Measurements from ENCODE around the gene ADGRD1.

DNA sequence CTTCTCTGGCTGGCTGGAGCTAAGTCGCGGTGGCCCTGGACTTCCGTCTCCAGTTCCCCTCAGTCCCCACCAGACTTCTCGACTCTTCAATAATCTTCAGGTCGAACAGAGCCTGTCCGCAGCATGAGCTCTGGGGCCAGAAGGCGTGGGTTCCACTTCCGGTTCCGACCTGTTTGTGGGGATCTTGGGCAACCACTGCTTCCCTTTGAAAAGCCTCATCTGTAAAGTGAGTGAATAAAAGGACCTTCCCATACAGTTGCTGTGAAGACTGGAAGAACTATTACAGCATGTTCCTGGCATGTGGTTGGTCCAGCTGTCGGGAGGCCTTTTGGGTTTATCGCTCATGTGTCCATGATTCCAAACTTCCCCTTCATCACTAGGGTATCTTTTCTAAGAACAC, 19.4 kb downstream of the ADGRD1 start:
- TF ChIP-seq, protein P1, sequence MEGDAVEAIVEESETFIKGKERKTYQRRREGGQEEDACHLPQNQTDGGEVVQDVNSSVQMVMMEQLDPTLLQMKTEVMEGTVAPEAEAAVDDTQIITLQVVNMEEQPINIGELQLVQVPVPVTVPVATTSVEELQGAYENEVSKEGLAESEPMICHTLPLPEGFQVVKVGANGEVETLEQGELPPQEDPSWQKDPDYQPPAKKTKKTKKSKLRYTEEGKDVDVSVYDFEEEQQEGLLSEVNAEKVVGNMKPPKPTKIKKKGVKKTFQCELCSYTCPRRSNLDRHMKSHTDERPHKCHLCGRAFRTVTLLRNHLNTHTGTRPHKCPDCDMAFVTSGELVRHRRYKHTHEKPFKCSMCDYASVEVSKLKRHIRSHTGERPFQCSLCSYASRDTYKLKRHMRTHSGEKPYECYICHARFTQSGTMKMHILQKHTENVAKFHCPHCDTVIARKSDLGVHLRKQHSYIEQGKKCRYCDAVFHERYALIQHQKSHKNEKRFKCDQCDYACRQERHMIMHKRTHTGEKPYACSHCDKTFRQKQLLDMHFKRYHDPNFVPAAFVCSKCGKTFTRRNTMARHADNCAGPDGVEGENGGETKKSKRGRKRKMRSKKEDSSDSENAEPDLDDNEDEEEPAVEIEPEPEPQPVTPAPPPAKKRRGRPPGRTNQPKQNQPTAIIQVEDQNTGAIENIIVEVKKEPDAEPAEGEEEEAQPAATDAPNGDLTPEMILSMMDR (IDR thresholded peaks at IDR 0.05): no peak
- TF ChIP-seq POLR2A (IDR thresholded peaks at IDR 0.05): no peak

Data from vagina (tissue), 2 donors.